ENCODE data around the gene EEFSEC. TPM values are rescaled to one million over a fixed set of nuclear protein-coding genes. Genes with fewer than 3 reads are reported as not detected.

EEFSEC gene
- total RNA-seq, 1 donor from 2014 or later, result 18.7 TPM

GRCh38 chr3:128408693-128409623 is 255.7 kb downstream of the EEFSEC start:
- intact Hi-C loops (cut with micrococcal nuclease), result no loop called here
- Mint-ChIP-seq H3K4me3 (no peak overlapping the region), H3K36me3 (ENCODE audit: low read depth) (no peaks in the 10 kb centered on the region), H3K27ac (no peak overlapping the region), H3K4me1 (ENCODE audit: low read depth) (no peaks in the 10 kb centered on the region), H3K27me3 (ENCODE audit: insufficient read depth) (no peaks in the 10 kb centered on the region), H3K9me3 (no peaks in the 10 kb centered on the region)
- no peak for DNase-seq (ENCODE audit: low spot score)

- H3K36me3 Mint-ChIP-seq (ENCODE audit: low read depth), result no peaks in the 10 kb centered on the region
- intact Hi-C loops (cut with micrococcal nuclease), result no loop called here
- H3K4me3 Mint-ChIP-seq, result no peak overlapping the region
- no peak for DNase-seq (ENCODE audit: low spot score)
- no peaks in the 10 kb centered on the region for H3K27me3 Mint-ChIP-seq (ENCODE audit: insufficient read depth)
- H3K4me1 Mint-ChIP-seq (ENCODE audit: low read depth), result no peaks in the 10 kb centered on the region
- no peak overlapping the region for H3K27ac Mint-ChIP-seq
- no peaks in the 10 kb centered on the region for H3K9me3 Mint-ChIP-seq
Observed at GRCh38 chr3:128409624-128410581, 256.6 kb downstream of the EEFSEC start.

GRCh38 chr3:128410669-128411573 is 257.6 kb downstream of the EEFSEC start:
- no peak overlapping the region for H3K4me3 Mint-ChIP-seq
- no peaks in the 10 kb centered on the region for H3K36me3 Mint-ChIP-seq (ENCODE audit: low read depth)
- intact Hi-C loops (cut with micrococcal nuclease), result no loop called here

GRCh38 chr3:128411574-128412064 is 258.3 kb downstream of the EEFSEC start:
- H3K9me3 Mint-ChIP-seq, result no peaks in the 10 kb centered on the region
- H3K36me3 Mint-ChIP-seq (ENCODE audit: low read depth), result no peaks in the 10 kb centered on the region
- DNase-seq (ENCODE audit: low spot score), result no peak
- H3K4me3 Mint-ChIP-seq, result no peak overlapping the region
- H3K4me1 Mint-ChIP-seq (ENCODE audit: low read depth), result no peaks in the 10 kb centered on the region
- H3K27ac Mint-ChIP-seq, result no peak overlapping the region
- intact Hi-C loops (cut with micrococcal nuclease), result no loop called here
- no peaks in the 10 kb centered on the region for H3K27me3 Mint-ChIP-seq (ENCODE audit: insufficient read depth)

More at GRCh38 chr3:128410669-128411573, 257.6 kb downstream of the EEFSEC start:
- H3K27ac Mint-ChIP-seq, result no peak overlapping the region
- no peaks in the 10 kb centered on the region for H3K9me3 Mint-ChIP-seq
- no peaks in the 10 kb centered on the region for H3K4me1 Mint-ChIP-seq (ENCODE audit: low read depth)
- H3K27me3 Mint-ChIP-seq (ENCODE audit: insufficient read depth), result no peaks in the 10 kb centered on the region
- DNase-seq (ENCODE audit: low spot score), result no peak

GRCh38 chr3:128412180-128413002 is 259.1 kb downstream of the EEFSEC start:
- intact Hi-C loops (cut with micrococcal nuclease), result no loop called here
- Mint-ChIP-seq H3K36me3 (ENCODE audit: low read depth) (no peaks in the 10 kb centered on the region), H3K9me3 (no peaks in the 10 kb centered on the region), H3K27me3 (ENCODE audit: insufficient read depth) (no peaks in the 10 kb centered on the region), H3K4me3 (no peak overlapping the region), H3K27ac (no peak overlapping the region), H3K4me1 (ENCODE audit: low read depth) (no peaks in the 10 kb centered on the region)
- DNase-seq (ENCODE audit: low spot score), result no peak

- no peaks in the 10 kb centered on the region for H3K27me3 Mint-ChIP-seq (ENCODE audit: insufficient read depth)
- no peaks in the 10 kb centered on the region for H3K4me1 Mint-ChIP-seq (ENCODE audit: low read depth)
- no peaks in the 10 kb centered on the region for H3K9me3 Mint-ChIP-seq
- intact Hi-C loops (cut with micrococcal nuclease), result no loop called here
- no peak for DNase-seq (ENCODE audit: low spot score)
- H3K27ac Mint-ChIP-seq, result no peak overlapping the region
- no peak overlapping the region for H3K4me3 Mint-ChIP-seq
- H3K36me3 Mint-ChIP-seq (ENCODE audit: low read depth), result no peaks in the 10 kb centered on the region
Observed at GRCh38 chr3:128413003-128413370, 259.7 kb downstream of the EEFSEC start.

GRCh38 chr3:128413413-128414205 is 260.3 kb downstream of the EEFSEC start:
- H3K4me1 Mint-ChIP-seq (ENCODE audit: low read depth), result no peaks in the 10 kb centered on the region
- H3K9me3 Mint-ChIP-seq, result no peaks in the 10 kb centered on the region
- no peak for DNase-seq (ENCODE audit: low spot score)
- H3K4me3 Mint-ChIP-seq, result no peak overlapping the region
- no peaks in the 10 kb centered on the region for H3K36me3 Mint-ChIP-seq (ENCODE audit: low read depth)
- intact Hi-C loops (cut with micrococcal nuclease), result no loop called here
- H3K27ac Mint-ChIP-seq, result no peak overlapping the region
- no peaks in the 10 kb centered on the region for H3K27me3 Mint-ChIP-seq (ENCODE audit: insufficient read depth)

GRCh38 chr3:128415200-128415772 is 262.0 kb downstream of the EEFSEC start:
- no peak overlapping the region for H3K27ac Mint-ChIP-seq
- no peak overlapping the region for H3K4me3 Mint-ChIP-seq
- DNase-seq (ENCODE audit: low spot score), result no peak
- no peaks in the 10 kb centered on the region for H3K9me3 Mint-ChIP-seq
- intact Hi-C loops (cut with micrococcal nuclease), result no loop called here
- no peaks in the 10 kb centered on the region for H3K27me3 Mint-ChIP-seq (ENCODE audit: insufficient read depth)
- H3K36me3 Mint-ChIP-seq (ENCODE audit: low read depth), result no peaks in the 10 kb centered on the region
- no peaks in the 10 kb centered on the region for H3K4me1 Mint-ChIP-seq (ENCODE audit: low read depth)

GRCh38 chr3:128415773-128416577 is 262.7 kb downstream of the EEFSEC start:
- no peaks in the 10 kb centered on the region for H3K36me3 Mint-ChIP-seq (ENCODE audit: low read depth)
- intact Hi-C loops (cut with micrococcal nuclease), result no loop called here
- H3K27me3 Mint-ChIP-seq (ENCODE audit: insufficient read depth), result no peaks in the 10 kb centered on the region
- no peaks in the 10 kb centered on the region for H3K4me1 Mint-ChIP-seq (ENCODE audit: low read depth)
- DNase-seq (ENCODE audit: low spot score), result no peak
- H3K9me3 Mint-ChIP-seq, result no peaks in the 10 kb centered on the region
- no peak overlapping the region for H3K4me3 Mint-ChIP-seq
- H3K27ac Mint-ChIP-seq, result no peak overlapping the region

GRCh38 chr3:128416578-128417211 is 263.4 kb downstream of the EEFSEC start:
- no peak for DNase-seq (ENCODE audit: low spot score)

More at GRCh38 chr3:128416578-128417211, 263.4 kb downstream of the EEFSEC start:
- no peak overlapping the region for H3K4me3 Mint-ChIP-seq
- H3K36me3 Mint-ChIP-seq (ENCODE audit: low read depth), result no peaks in the 10 kb centered on the region
- H3K27ac Mint-ChIP-seq, result no peak overlapping the region
- intact Hi-C loops (cut with micrococcal nuclease), result no loop called here
- no peaks in the 10 kb centered on the region for H3K27me3 Mint-ChIP-seq (ENCODE audit: insufficient read depth)
- no peaks in the 10 kb centered on the region for H3K4me1 Mint-ChIP-seq (ENCODE audit: low read depth)
- no peaks in the 10 kb centered on the region for H3K9me3 Mint-ChIP-seq

All from activated T-helper 1 cell treated with anti-CD3 and anti-CD28 coated beads, Interleukin-12 subunit alpha, Interleukin-12 subunit beta, Interleukin-2, Interleukin-4 antibody, amounts not matched to agents 30 ng/mL and 10 ng/mL and 1 ng/mL, durations not matched to agents 14 hours and 24 hours and 36 hours (primary cell).